ENCODE results near the gene SLC25A20. TPM values are rescaled to one million over a fixed set of nuclear protein-coding genes. Genes with fewer than 3 reads are reported as not detected.

Gene SLC25A20
- total RNA-seq, 4 donors from 2014 or later, result 29.7 to 138 (median 68.9) TPM

DNA sequence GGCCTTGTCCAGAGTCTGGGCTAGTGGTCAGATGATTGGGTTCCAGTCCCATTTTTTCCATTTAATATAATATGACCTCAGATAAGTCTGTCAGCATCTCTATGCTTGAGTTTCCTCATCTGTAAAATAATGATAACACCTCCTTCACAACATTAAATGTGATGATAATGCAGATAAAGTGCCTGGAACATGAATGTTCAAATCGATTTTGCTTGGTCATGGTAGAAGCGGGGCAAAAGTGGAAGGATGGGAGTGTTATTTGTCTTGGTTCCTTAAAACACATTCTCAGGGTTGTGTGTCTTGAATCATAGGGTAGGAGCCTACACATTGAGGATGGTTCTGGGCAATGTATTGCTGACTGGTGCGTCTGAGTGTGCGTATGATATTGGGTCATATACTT, 36.8 kb upstream of the SLC25A20 start:
- TF ChIP-seq, protein P1, sequence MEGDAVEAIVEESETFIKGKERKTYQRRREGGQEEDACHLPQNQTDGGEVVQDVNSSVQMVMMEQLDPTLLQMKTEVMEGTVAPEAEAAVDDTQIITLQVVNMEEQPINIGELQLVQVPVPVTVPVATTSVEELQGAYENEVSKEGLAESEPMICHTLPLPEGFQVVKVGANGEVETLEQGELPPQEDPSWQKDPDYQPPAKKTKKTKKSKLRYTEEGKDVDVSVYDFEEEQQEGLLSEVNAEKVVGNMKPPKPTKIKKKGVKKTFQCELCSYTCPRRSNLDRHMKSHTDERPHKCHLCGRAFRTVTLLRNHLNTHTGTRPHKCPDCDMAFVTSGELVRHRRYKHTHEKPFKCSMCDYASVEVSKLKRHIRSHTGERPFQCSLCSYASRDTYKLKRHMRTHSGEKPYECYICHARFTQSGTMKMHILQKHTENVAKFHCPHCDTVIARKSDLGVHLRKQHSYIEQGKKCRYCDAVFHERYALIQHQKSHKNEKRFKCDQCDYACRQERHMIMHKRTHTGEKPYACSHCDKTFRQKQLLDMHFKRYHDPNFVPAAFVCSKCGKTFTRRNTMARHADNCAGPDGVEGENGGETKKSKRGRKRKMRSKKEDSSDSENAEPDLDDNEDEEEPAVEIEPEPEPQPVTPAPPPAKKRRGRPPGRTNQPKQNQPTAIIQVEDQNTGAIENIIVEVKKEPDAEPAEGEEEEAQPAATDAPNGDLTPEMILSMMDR (IDR thresholded peaks at IDR 0.05), result no peak
- TF ChIP-seq POLR2A (IDR thresholded peaks at IDR 0.05), result no peak

DNA sequence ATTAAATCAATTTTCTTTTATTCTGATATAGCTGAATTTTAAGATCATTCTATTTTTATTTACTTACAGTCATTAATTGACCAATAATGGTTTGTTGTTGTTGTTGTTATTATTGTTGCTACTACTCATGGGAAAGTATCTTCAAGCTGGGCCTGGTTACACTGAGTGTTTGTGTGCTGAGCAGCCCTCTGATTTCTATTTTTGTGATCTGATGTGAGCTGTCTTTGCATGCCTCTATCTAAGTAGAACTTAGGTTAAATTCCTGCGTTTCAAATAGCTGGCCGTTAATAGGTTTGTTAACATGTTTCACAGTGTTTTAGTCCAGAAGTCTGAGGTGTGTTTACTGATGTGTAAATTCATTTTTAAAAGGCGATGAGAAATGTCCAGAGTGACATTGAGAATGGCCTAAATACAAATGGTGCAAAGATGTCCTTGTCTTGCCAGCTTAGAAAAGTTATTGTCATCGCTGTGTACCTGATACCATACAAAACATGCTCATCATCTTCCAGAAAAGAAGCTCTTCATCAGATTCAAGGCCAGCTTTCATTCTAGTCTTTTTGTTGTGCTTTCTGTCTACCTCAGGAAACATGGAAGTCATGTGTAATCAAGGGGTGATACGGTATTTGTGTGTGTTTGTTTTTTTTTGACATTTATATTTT, 35.8 kb upstream of the SLC25A20 start:
- Histone ChIP-seq H3K4me1 (peaks cover 0 to 11% (median 4%) of the 10 kb centered on the region in 4 donors), H3K36me3 (peaks cover 0 to 10% (median 0%) of the 10 kb centered on the region in 3 donors), H3K4me3 (no peak overlapping the region), H3K9me3 (no peaks in the 10 kb centered on the region), H3K27me3 (no peaks in the 10 kb centered on the region), H3K27ac (no peak overlapping the region)
- no peak for TF ChIP-seq POLR2A (IDR thresholded peaks at IDR 0.05)
- TF ChIP-seq, protein P1 (IDR thresholded peaks at IDR 0.05), result no peak
- DNase-seq, result no peak

More for the DNA sequence above, 36.8 kb upstream of the SLC25A20 start:
- Histone ChIP-seq H3K4me1 (peaks cover 0 to under 1% (median 0%) of the 10 kb centered on the region in 4 donors), H3K27me3 (no peaks in the 10 kb centered on the region), H3K27ac (no peak overlapping the region), H3K36me3 (peaks cover 0 to 10% (median 0%) of the 10 kb centered on the region in 3 donors), H3K4me3 (no peak overlapping the region), H3K9me3 (no peaks in the 10 kb centered on the region)
- no peak for DNase-seq

GRCh38 chr3:48931944-48932580, 33.4 kb upstream of the SLC25A20 start:
- H3K4me3 ChIP-seq, result no peak overlapping the region
- peaks cover 0 to 24% (median 0%) of the 10 kb centered on the region in 3 donors for H3K36me3 ChIP-seq
- H3K9me3 ChIP-seq, result no peaks in the 10 kb centered on the region
- TF ChIP-seq, protein P1 (IDR thresholded peaks at IDR 0.05), result no peak
- no peak for TF ChIP-seq POLR2A (IDR thresholded peaks at IDR 0.05)
- H3K4me1 ChIP-seq, result peaks cover 0 to 35% (median 6%) of the 10 kb centered on the region in 4 donors
- DNase-seq, result no peak
- H3K27me3 ChIP-seq, result no peaks in the 10 kb centered on the region
- no peak overlapping the region for H3K27ac ChIP-seq

DNA sequence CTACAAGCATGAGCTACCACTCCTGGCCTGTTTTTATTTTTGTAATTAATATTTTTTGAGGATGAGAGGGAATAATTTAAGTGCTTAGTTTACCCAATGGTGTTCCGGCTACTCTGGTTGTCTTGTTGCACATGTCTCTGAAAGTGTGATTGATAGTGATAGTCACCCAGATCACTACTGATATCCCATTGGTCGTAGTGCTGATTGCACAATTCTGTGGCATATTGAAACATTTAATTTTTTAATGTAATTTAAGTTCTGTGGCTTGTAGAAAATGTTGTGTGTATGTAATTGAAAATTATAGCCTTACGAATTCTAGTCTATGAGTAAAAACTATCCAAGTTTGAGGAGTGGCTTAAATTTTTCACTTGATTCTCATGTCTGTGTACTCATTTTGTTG, 31.9 kb upstream of the SLC25A20 start:
- no peaks in the 10 kb centered on the region for H3K9me3 ChIP-seq
- peaks cover 0 to 30% (median 0%) of the 10 kb centered on the region in 3 donors for H3K36me3 ChIP-seq
- TF ChIP-seq POLR2A (IDR thresholded peaks at IDR 0.05), result no peak
- no peak overlapping the region for H3K27ac ChIP-seq
- no peak for DNase-seq
- no peak overlapping the region for H3K4me3 ChIP-seq
- no peaks in the 10 kb centered on the region for H3K27me3 ChIP-seq
- peaks cover 0 to 42% (median 6%) of the 10 kb centered on the region in 4 donors for H3K4me1 ChIP-seq

DNA sequence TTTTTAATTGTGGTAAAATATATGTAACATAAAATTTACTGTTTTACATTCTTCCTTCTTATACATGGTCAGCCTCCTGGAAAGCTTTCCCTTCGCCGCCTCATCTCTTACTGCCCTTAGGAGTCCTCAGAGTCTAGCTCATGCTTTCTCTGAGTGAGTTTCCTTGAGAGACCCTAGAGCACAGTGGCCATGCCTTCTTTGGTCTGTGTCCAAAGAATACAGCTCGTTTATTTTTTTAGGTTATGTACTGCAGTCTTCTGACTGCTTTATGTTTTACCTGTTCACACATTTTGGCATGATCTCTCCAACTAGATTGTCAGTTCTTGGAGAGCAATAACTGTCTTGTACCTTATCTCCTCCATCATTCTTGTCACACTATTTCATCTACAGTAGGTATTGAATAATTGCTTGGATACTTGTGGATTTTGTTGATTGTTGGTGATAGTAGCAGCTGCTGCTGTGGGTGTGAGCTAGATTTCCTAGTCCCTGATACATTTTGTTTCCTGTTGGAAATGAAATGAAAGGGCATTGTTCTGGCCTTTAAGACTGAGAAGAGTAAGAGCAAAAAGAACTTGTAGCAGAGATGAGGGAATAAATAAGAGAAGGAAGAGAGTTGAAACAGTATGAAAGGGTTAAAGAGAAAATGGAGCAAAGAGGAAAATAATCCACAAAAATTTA, 30.8 kb upstream of the SLC25A20 start:
- Histone ChIP-seq H3K4me1 (peaks cover 0 to 42% (median 6%) of the 10 kb centered on the region in 4 donors), H3K27ac (no peak overlapping the region)

More for the DNA sequence above, 30.8 kb upstream of the SLC25A20 start:
- Histone ChIP-seq H3K27me3 (no peaks in the 10 kb centered on the region), H3K9me3 (no peaks in the 10 kb centered on the region), H3K36me3 (peaks cover 0 to 40% (median 0%) of the 10 kb centered on the region in 3 donors), H3K4me3 (no peak overlapping the region)
- no peak for DNase-seq
- no peak for TF ChIP-seq POLR2A (IDR thresholded peaks at IDR 0.05)
- TF ChIP-seq, protein P1 (IDR thresholded peaks at IDR 0.05), result no peak

Measured in Peyer's patch (tissue), 4 donors.